ENCODE data around the gene CACUL1. TPM values are rescaled to one million over a fixed set of nuclear protein-coding genes. Genes with fewer than 3 reads are reported as not detected.

Gene CACUL1
- total RNA-seq, 2 experiments from 2014 or later = 20.1 to 24.4 TPM

- ChIA-PET CTCF (interaction anchor here (0.6 to 0.9 kb wide), 2 partner anchors 15 to 93 kb away, joined by 3 read pairs; no protein-coding TSS in a partner anchor), POLR2A (no interaction called here)
- H3K36me3 Mint-ChIP-seq (ENCODE audit: low read depth) = no peaks in the 10 kb centered on the region
- no peak overlapping the region for H3K4me3 Mint-ChIP-seq
- no peak for ATAC-seq
- H3K27me3 Mint-ChIP-seq = no peaks in the 10 kb centered on the region
- H3K9me3 Mint-ChIP-seq (ENCODE audit: low read depth) = no peaks in the 10 kb centered on the region
- intact Hi-C loops (cut with DNase I, micrococcal nuclease) = no loop called here
- no peak overlapping the region for H3K27ac Mint-ChIP-seq
- DNase-seq = no peak
- H3K4me1 Mint-ChIP-seq = no peaks in the 10 kb centered on the region
Observed at GRCh38 chr10:118628397-118628796, 126.4 kb downstream of the CACUL1 start.

GRCh38 chr10:118626953-118627352 is 127.8 kb downstream of the CACUL1 start:
- ATAC-seq (no peak), DNase-seq (no peak)
- Mint-ChIP-seq H3K36me3 (ENCODE audit: low read depth) (no peaks in the 10 kb centered on the region), H3K27ac (no peak overlapping the region), H3K9me3 (ENCODE audit: low read depth) (no peaks in the 10 kb centered on the region), H3K27me3 (no peaks in the 10 kb centered on the region), H3K4me3 (no peak overlapping the region), H3K4me1 (peaks cover under 1% of the 10 kb centered on the region)
- POLR2A ChIA-PET = no interaction called here
- intact Hi-C loops (cut with DNase I, micrococcal nuclease) = no loop called here
- CTCF ChIA-PET = interaction anchor here (0.6 to 1.3 kb wide), 4 partner anchors 9 to 176 kb away, joined by 3 to 5 read pairs (median 4); no protein-coding TSS in a partner anchor

Other genes starting within 250 kb of the CACUL1 start
- gene PRLHR, start 159.3 kb downstream of the CACUL1 start, total RNA-seq = not detected